ENCODE results near the gene IGSF11.

GRCh38 chr3:118941236-118941635, 93.4 kb downstream of the IGSF11 start:
- TF ChIP-seq CTCF (IDR thresholded peaks at IDR 0.05) (no peak), POLR2A (IDR thresholded peaks at IDR 0.05) (no peak)
